Measurements from ENCODE around the gene KCNH1. TPM values are rescaled to one million over a fixed set of nuclear protein-coding genes. Genes with fewer than 3 reads are reported as not detected.

The KCNH1 gene
- total RNA-seq, 1 donor: 41.3 TPM

GRCh38 chr1:210773450-210773849, 360.5 kb downstream of the KCNH1 start:
- TF ChIP-seq CTCF (IDR thresholded peaks at IDR 0.05; ENCODE audit: extremely low read depth, low read depth, low read length): no peak
- Histone ChIP-seq H3K27me3 (ENCODE audit: insufficient read depth, low read length) (no peaks in the 10 kb centered on the region), H3K79me2 (ENCODE audit: insufficient read depth, low read length) (no peaks in the 10 kb centered on the region), H3K27ac (ENCODE audit: low read depth, low read length) (no peak overlapping the region), H4K20me1 (ENCODE audit: insufficient read depth, low read length) (no peaks in the 10 kb centered on the region), H3K36me3 (ENCODE audit: insufficient read depth, low read length) (no peaks in the 10 kb centered on the region), H3K9me3 (ENCODE audit: low read depth, low read length) (no peaks in the 10 kb centered on the region), H3K4me3 (ENCODE audit: insufficient read depth, low read length) (no peak overlapping the region), H3K4me2 (ENCODE audit: insufficient read depth, low read length) (no peak overlapping the region), H3K4me1 (ENCODE audit: insufficient read depth, low read length) (no peaks in the 10 kb centered on the region), H2AFZ (ENCODE audit: low read length) (no peak overlapping the region)
- DNase-seq (ENCODE audit: insufficient read length, low spot score, missing footprints): no peak

- DNase-seq (ENCODE audit: insufficient read length, low spot score, missing footprints): no peak
These were observed 362.8 kb downstream of the KCNH1 start for GRCh38 chr1:210771131-210771530.

GRCh38 chr1:210770396-210770984, 363.5 kb downstream of the KCNH1 start:
- TF ChIP-seq CTCF (IDR thresholded peaks at IDR 0.05; ENCODE audit: extremely low read depth, low read depth, low read length): no peak
- H3K27me3 ChIP-seq (ENCODE audit: insufficient read depth, low read length): no peaks in the 10 kb centered on the region
- H3K4me2 ChIP-seq (ENCODE audit: insufficient read depth, low read length): no peak overlapping the region
- no peak overlapping the region for H3K27ac ChIP-seq (ENCODE audit: low read depth, low read length)
- H3K4me1 ChIP-seq (ENCODE audit: insufficient read depth, low read length): no peaks in the 10 kb centered on the region
- H2AFZ ChIP-seq (ENCODE audit: low read length): no peak overlapping the region
- H3K36me3 ChIP-seq (ENCODE audit: insufficient read depth, low read length): no peaks in the 10 kb centered on the region
- no peak overlapping the region for H3K4me3 ChIP-seq (ENCODE audit: insufficient read depth, low read length)
- H4K20me1 ChIP-seq (ENCODE audit: insufficient read depth, low read length): no peaks in the 10 kb centered on the region
- no peaks in the 10 kb centered on the region for H3K9me3 ChIP-seq (ENCODE audit: low read depth, low read length)
- no peak for DNase-seq (ENCODE audit: insufficient read length, low spot score, missing footprints)
- H3K79me2 ChIP-seq (ENCODE audit: insufficient read depth, low read length): no peaks in the 10 kb centered on the region

More at GRCh38 chr1:210771131-210771530, 362.8 kb downstream of the KCNH1 start:
- H3K4me3 ChIP-seq (ENCODE audit: insufficient read depth, low read length): no peak overlapping the region
- no peaks in the 10 kb centered on the region for H3K79me2 ChIP-seq (ENCODE audit: insufficient read depth, low read length)
- H3K27ac ChIP-seq (ENCODE audit: low read depth, low read length): no peak overlapping the region
- no peaks in the 10 kb centered on the region for H3K4me1 ChIP-seq (ENCODE audit: insufficient read depth, low read length)
- H3K36me3 ChIP-seq (ENCODE audit: insufficient read depth, low read length): no peaks in the 10 kb centered on the region
- no peaks in the 10 kb centered on the region for H3K9me3 ChIP-seq (ENCODE audit: low read depth, low read length)
- no peak overlapping the region for H2AFZ ChIP-seq (ENCODE audit: low read length)
- H4K20me1 ChIP-seq (ENCODE audit: insufficient read depth, low read length): no peaks in the 10 kb centered on the region
- TF ChIP-seq CTCF (IDR thresholded peaks at IDR 0.05; ENCODE audit: extremely low read depth, low read depth, low read length): no peak
- no peaks in the 10 kb centered on the region for H3K27me3 ChIP-seq (ENCODE audit: insufficient read depth, low read length)
- no peak overlapping the region for H3K4me2 ChIP-seq (ENCODE audit: insufficient read depth, low read length)

- Histone ChIP-seq H3K36me3 (ENCODE audit: insufficient read depth, low read length) (no peaks in the 10 kb centered on the region), H3K27ac (ENCODE audit: low read depth, low read length) (no peak overlapping the region), H3K4me2 (ENCODE audit: insufficient read depth, low read length) (no peak overlapping the region), H3K27me3 (ENCODE audit: insufficient read depth, low read length) (no peaks in the 10 kb centered on the region), H3K79me2 (ENCODE audit: insufficient read depth, low read length) (no peaks in the 10 kb centered on the region), H3K9me3 (ENCODE audit: low read depth, low read length) (no peaks in the 10 kb centered on the region), H3K4me3 (ENCODE audit: insufficient read depth, low read length) (no peak overlapping the region), H2AFZ (ENCODE audit: low read length) (no peak overlapping the region), H3K4me1 (ENCODE audit: insufficient read depth, low read length) (no peaks in the 10 kb centered on the region), H4K20me1 (ENCODE audit: insufficient read depth, low read length) (no peaks in the 10 kb centered on the region)
- DNase-seq (ENCODE audit: insufficient read length, low spot score, missing footprints): no peak
- no peak for TF ChIP-seq CTCF (IDR thresholded peaks at IDR 0.05; ENCODE audit: extremely low read depth, low read depth, low read length)
These were observed 364.5 kb downstream of the KCNH1 start for GRCh38 chr1:210769473-210769872.
